HAP-1 (cell line): ENCODE measurements around the gene GNA12.
"Not testable (repeated sequence)": the region's sequence is repeated elsewhere in the genome, so short reads cannot be mapped to it uniquely, and the experiment has no call there.

Source experiments
- DNase-seq, 2 experiments: peaks; one replicate each; pipeline ENCODE4 v3.0.0-alpha.2; 2016 to 2020; ENCODE audit warnings: low spot score in 2 of 2
- H3K27me3 ChIP-seq: fragments of 250-450 bp; sonication (Bioruptor Pico); 2 replicates; pipeline ENCODE4 v1.5.1; 2020; ENCODE audit warnings: low read depth, mild to moderate bottlenecking, moderate library complexity
- H3K36me3 ChIP-seq: fragments of 250-450 bp; sonication (Bioruptor Pico); replicated peaks from 2 replicates; pipeline ENCODE4 v1.5.1; 2020; ENCODE audit warnings: mild to moderate bottlenecking
- H3K4me1 ChIP-seq: fragments of 250-450 bp; sonication (Bioruptor Pico); 2 replicates; pipeline ENCODE4 v1.5.1; 2020; ENCODE audit warnings: mild to moderate bottlenecking
- H3K4me3 ChIP-seq: fragments of 250-450 bp; sonication (Bioruptor Pico); 2 replicates; pipeline ENCODE4 v1.5.1; 2020; ENCODE audit warnings: mild to moderate bottlenecking, moderate library complexity
- H3K9me3 ChIP-seq: fragments of 250-450 bp; sonication (Bioruptor Pico); 2 replicates; pipeline ENCODE4 v1.5.1; 2020; ENCODE audit warnings: mild to moderate bottlenecking, moderate library complexity
- in situ Hi-C: fragments of 300-500 bp; cut with MboI; formaldehyde crosslinking; loops from 3 replicates; pipeline ENCODE4 v1.14.3; 2020; ENCODE audit warnings: low sequenced_read_pairs, inconsistent platforms, mixed read lengths

Gene GNA12

DNA sequence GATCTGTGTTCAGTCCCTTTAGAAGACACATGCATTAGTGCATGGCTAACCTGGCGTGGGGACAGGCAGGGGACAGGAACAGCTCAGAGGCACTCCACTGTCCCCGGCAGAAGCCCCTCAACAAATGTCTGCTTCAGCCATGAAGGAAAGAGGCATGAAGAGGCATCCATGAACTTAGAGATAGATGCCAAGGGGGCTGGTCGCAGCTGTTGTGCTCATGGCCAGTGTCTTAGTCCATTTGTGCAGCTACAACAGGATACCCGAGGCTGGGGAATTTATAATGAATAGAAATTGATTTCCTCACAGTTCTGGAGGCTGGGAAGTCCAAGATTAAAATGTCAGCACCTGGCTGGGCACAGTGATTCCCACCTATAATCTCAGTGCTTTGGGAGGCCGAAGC, 14.5 kb upstream of the GNA12 start:
- Histone ChIP-seq H3K4me1 (no peaks in the 10 kb centered on the region; the same call in 1 of the 2 replicates), H3K4me3 (no peak overlapping the region), H3K9me3 (no peaks in the 10 kb centered on the region), H3K36me3 (no peaks in the 10 kb centered on the region), H3K27me3 (no peaks in the 10 kb centered on the region)
- no peak for DNase-seq
- in situ Hi-C loops: no loop called here

DNA sequence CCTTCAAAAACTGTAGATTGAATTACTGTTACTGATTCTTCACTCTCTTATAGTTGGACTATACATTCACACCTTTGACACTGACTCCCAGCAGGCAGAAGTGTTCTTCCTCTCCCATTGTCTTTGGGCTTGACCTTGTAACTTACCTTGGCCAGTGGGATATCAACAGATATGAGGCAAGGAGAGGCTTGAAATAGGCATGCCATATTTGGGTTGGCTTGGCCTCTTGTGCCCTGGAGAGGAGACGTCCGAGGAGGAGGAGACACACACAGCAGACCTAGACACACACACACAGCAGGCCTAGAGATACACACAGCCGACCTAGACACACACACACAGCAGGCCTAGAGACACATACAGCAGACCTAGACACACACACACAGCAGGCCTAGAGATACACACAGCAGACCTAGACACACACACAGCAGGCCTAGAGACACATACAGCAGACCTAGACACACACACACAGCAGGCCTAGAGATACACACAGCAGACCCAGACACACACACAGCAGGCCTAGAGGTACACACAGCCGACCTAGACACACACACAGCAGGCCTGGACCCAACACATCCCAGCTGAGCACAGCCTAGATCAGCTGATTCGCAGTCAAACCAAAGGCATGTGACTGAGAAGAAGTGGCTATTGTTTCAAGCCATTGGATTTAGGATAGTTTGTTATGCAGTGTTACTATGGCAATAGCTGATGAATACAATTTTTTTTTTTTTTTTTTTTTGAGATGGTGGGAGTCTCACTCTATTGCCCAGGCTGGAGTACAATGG, 12.5 kb upstream of the GNA12 start:
- no peaks in the 10 kb centered on the region for H3K36me3 ChIP-seq
- H3K27me3 ChIP-seq: no peaks in the 10 kb centered on the region
- H3K9me3 ChIP-seq: no peaks in the 10 kb centered on the region
- H3K4me3 ChIP-seq: no peak overlapping the region
- in situ Hi-C loops: no loop called here
- no peak for DNase-seq
- no peaks in the 10 kb centered on the region; the same call in 1 of the 2 replicates for H3K4me1 ChIP-seq

DNA sequence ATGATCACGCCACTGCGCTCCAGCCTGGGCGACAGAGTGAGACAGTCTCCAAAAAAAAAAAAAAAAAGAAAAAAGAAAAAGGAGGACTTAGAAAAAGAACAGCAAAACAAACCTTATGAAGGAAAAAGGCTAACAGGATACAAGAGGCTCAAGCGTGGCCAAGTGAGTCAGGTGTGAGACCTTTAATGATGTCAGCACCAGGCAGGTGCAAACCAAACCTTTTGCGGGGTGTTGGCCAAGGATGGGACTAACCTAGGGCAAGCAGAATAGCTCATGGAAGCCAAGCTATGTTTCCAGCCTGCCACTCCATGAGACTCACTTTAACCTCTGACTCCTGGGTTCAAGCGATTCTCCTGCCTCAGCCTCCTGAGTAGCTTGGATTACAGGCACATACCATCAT, 11.3 kb upstream of the GNA12 start:
- no peak for DNase-seq
- no peaks in the 10 kb centered on the region for H3K4me1 ChIP-seq
- no peak overlapping the region for H3K4me3 ChIP-seq
- in situ Hi-C loops: no loop called here
- H3K36me3 ChIP-seq: no peaks in the 10 kb centered on the region
- H3K9me3 ChIP-seq: no peaks in the 10 kb centered on the region
- no peaks in the 10 kb centered on the region for H3K27me3 ChIP-seq

DNA sequence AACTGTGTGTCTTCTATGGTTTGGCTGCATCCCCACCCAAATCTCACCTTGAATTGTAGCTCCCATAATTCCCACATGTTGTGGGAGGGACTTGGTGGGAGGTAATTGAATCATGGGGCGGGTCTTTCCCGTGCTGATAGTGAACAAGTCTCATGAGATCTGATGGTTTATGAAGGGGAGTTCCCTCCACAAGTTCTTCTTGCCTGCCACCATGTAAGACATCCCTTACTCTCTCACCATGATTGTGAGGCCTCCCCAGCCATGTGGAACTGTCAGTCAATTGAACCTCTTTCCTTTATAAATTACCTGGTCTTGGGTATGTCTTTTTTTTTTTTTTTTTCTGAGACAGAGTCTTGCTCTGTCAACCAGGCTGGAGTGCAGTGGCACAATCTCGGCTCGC, 9.4 kb upstream of the GNA12 start:
- in situ Hi-C loops, H3K9me3 ChIP-seq, H3K4me3 ChIP-seq, DNase-seq, H3K4me1 ChIP-seq, H3K27me3 ChIP-seq, H3K36me3 ChIP-seq: not testable (repeated sequence)

DNA sequence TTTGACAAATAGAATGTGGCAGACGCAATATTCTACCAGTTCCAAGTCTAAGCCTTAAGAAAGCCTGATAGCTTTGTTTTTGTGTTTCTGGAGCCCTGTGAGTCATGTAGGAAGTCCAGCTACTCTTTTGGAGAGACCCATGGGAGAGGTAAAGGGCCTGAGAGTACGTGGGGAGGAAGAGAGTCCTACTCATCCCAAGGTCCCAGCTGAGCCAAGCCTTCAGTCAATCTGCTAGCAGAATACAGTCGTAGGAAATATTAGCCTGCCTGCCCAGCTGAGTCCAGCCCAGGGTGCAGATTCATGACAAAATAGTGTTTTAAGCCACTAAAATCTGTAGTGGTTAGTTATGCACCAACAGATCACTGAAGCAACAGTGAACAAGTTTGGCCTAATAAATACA, 9.0 kb upstream of the GNA12 start:
- in situ Hi-C loops: no loop called here
- Histone ChIP-seq H3K27me3 (no peaks in the 10 kb centered on the region), H3K9me3 (no peaks in the 10 kb centered on the region)

DNA sequence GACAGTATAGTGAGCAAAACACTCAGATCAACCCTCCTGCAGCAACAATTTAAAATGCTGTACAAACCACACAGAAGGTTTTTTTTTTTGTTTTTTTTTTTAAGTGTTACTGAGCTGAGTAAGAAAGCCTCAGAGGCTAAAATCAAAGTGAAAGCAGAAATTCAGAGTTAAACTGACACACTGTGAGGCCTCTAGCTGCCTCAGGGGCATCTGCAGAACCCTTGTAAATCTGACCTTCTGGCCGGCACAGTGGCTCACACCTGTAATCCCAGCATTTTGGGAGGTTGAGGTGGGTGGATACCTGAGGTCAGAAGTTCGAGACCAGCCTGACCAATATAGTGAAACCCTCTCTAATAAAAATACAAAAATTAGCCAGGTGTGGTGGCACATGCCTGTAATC, 7.4 kb upstream of the GNA12 start:
- H3K36me3 ChIP-seq: no peaks in the 10 kb centered on the region
- DNase-seq: no peak
- no peak overlapping the region for H3K4me3 ChIP-seq
- H3K9me3 ChIP-seq: no peaks in the 10 kb centered on the region
- in situ Hi-C loops: no loop called here
- H3K4me1 ChIP-seq: no peaks in the 10 kb centered on the region
- H3K27me3 ChIP-seq: no peaks in the 10 kb centered on the region

More for the DNA sequence above, 9.0 kb upstream of the GNA12 start:
- DNase-seq: no peak
- Histone ChIP-seq H3K36me3 (no peaks in the 10 kb centered on the region), H3K4me1 (no peaks in the 10 kb centered on the region), H3K4me3 (no peak overlapping the region)

DNA sequence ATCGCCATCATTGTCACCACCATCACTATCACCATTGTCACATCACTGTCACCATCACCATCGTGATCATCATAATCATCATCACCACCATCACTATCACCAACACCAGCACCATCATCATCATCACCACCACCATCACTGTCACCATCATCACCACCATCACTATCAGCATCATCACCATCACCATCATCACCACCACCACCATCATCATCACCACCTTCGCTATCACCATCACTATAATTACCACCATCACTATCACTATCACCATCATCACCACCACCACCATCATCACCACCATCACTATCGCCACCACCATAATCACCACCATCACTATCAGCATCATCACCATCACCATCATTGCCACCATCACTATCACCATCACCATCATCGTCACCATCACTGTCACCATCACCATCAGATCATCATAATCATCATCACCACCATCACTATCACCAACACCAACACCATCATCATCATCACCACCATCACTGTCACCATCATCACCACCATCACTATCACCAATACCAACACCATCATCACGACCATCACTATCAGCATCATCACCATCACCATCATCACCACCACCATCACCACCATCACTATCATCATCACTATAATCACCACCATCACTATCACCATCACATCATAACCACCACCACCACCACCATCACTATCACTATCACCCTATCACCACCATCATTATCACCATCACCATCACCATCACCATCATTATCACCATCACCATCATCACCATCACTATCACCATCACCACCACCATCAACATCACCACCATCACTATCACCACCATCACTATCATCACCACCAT, 6.0 kb upstream of the GNA12 start:
- DNase-seq: no peak
- H3K27me3 ChIP-seq: no peaks in the 10 kb centered on the region
- H3K36me3 ChIP-seq: no peaks in the 10 kb centered on the region
- no peaks in the 10 kb centered on the region for H3K4me1 ChIP-seq
- in situ Hi-C loops: no loop called here
- no peaks in the 10 kb centered on the region for H3K9me3 ChIP-seq
- no peak overlapping the region for H3K4me3 ChIP-seq

DNA sequence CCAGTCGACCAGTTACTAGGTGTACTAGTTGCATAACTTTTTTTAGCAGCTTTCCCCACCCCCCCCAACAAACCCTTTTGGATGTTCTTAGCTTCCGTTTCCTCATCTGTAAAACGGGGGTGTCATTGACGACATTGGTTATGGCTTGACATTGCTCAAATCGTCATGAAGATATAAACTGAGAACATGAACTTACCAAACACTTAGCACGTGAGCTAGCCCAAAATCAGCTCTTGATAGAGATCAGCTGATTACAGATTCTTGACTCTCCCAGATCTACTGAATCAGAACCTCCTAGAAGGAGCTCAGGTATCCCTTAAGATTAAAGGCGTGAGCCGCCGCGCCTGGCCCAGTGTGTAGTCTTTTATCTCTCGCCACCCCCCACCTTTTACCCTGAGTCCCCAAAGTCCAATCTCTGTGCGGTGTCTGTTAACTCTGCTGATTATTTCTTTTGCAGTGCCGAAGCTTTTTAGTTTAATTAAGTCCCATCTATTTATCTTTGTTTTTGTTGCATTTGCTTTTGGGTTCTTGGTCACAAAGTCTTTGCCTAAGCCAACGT, 1.0 kb upstream of the GNA12 start:
- 0 out of 2 replicates have a peak, but pooled peaks cover 2% of the 10 kb centered on the region for H3K36me3 ChIP-seq
- peaks cover 10% of the 10 kb centered on the region for H3K4me1 ChIP-seq
- no peaks in the 10 kb centered on the region for H3K27me3 ChIP-seq
- no peak for DNase-seq
- in situ Hi-C loops: no loop called here
- no peaks in the 10 kb centered on the region for H3K9me3 ChIP-seq
- peak overlapping the region; percentile 25 for H3K4me3 ChIP-seq

DNA sequence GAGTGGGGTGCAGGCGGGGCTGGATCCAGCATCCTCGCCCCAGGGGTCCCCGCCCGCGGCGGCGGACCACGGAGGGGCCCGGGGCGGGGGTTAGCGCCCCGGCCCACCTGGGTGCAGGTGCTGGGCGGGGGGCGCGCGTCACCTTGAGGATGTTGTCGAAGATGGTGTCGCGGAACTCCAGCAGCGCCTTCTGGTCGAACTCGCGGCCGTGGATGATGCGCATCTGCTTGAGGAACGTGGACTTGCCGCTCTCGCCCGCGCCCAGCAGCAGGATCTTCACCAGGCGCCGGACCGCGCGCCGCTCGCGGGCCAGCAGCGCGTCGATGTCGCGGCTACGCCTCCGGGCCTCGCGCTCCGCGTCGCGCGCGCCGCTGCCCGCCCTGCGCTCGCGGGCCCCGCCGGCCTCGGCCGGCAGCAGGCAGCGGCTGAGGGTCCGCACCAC, 376 bp downstream of the GNA12 start:
- H3K27me3 ChIP-seq: no peaks in the 10 kb centered on the region
- in situ Hi-C loops: no loop called here
- H3K9me3 ChIP-seq: no peaks in the 10 kb centered on the region
- 0 out of 2 replicates have a peak, but pooled peaks cover 2% of the 10 kb centered on the region for H3K36me3 ChIP-seq
- H3K4me3 ChIP-seq: peak overlapping the region; percentile 49
- peaks cover 10% of the 10 kb centered on the region for H3K4me1 ChIP-seq
- peak in 1 of 2 experiments; percentile 27 for DNase-seq

DNA sequence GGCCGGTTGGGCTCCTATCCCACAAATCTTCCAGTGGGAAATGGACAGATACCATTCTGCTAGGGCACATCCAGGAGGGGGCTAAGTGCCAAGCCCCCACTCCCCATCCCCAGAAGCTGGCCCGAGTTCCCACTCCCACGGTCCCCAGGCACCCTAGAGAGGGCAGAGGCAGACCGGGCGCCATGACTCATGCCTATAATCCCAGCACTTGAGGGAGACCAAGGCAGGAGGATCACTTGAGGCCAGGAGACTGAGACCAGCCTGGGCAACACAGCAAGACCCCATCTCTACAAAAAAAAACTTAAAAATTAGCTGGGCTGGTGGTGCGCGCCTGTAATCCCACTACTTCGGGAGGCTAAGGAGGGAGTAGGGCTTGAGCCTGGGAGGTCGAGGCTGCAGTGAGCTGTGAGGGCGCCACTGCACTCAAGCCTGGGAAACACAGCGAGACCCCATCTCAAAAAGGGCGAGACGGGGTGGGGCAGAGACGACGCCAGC, 870 bp downstream of the GNA12 start:
- H3K4me1 ChIP-seq: peaks cover 10% of the 10 kb centered on the region
- peak overlapping the region; percentile 49 for H3K4me3 ChIP-seq
- 0 out of 2 replicates have a peak, but pooled peaks cover 2% of the 10 kb centered on the region for H3K36me3 ChIP-seq
- no peaks in the 10 kb centered on the region for H3K9me3 ChIP-seq
- H3K27me3 ChIP-seq: no peaks in the 10 kb centered on the region
- DNase-seq: no peak
- in situ Hi-C loops: no loop called here

DNA sequence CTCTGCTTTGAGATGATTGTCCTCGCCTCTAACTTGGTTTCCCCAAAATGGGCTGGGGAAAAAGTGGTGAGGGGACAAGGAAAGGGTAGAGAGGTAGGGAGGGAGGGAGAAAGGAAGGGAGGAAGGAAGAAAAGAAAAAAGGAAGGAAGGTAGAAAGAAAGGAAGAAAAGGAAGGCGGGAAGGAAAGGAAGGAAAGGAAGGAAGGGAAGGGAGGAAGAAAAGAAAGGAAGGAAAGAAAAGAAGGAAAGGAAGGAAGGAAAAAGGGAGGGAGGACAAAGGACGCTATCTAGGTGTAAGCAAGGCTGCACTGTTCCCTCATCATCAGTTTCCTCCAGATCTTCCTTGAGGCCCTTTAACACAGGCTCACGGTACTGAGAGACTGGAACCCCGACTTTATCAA, 2.2 kb downstream of the GNA12 start:
- H3K27me3 ChIP-seq: no peaks in the 10 kb centered on the region
- H3K4me3 ChIP-seq: no peak overlapping the region
- DNase-seq: no peak
- in situ Hi-C loops: no loop called here
- H3K9me3 ChIP-seq: no peaks in the 10 kb centered on the region
- H3K4me1 ChIP-seq: peaks cover 10% of the 10 kb centered on the region
- 0 out of 2 replicates have a peak, but pooled peaks cover 2% of the 10 kb centered on the region for H3K36me3 ChIP-seq

DNA sequence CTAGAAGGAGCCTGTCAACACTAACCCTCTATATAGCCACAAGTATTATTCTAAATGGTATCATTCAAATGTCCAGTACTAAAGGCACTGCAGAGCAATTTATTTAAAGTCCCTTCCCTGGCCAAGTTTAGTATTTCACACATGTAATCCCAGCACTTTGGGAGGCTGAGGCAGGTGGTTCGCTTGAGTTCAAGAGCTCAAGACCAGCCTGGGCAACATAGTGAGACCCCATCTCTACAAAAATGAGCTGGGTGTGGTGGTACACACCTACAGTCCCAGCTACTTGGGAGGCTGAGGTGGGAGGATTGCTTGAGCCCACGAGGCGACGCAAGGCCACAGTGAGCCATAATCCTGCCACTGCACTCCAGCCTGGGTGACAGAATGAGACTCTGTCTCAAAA, 3.6 kb downstream of the GNA12 start:
- H3K9me3 ChIP-seq: no peaks in the 10 kb centered on the region
- H3K4me1 ChIP-seq: peaks cover 10% of the 10 kb centered on the region
- no peak overlapping the region for H3K4me3 ChIP-seq
- in situ Hi-C loops: no loop called here
- H3K36me3 ChIP-seq: 0 out of 2 replicates have a peak, but pooled peaks cover 2% of the 10 kb centered on the region
- H3K27me3 ChIP-seq: no peaks in the 10 kb centered on the region
- DNase-seq: no peak

DNA sequence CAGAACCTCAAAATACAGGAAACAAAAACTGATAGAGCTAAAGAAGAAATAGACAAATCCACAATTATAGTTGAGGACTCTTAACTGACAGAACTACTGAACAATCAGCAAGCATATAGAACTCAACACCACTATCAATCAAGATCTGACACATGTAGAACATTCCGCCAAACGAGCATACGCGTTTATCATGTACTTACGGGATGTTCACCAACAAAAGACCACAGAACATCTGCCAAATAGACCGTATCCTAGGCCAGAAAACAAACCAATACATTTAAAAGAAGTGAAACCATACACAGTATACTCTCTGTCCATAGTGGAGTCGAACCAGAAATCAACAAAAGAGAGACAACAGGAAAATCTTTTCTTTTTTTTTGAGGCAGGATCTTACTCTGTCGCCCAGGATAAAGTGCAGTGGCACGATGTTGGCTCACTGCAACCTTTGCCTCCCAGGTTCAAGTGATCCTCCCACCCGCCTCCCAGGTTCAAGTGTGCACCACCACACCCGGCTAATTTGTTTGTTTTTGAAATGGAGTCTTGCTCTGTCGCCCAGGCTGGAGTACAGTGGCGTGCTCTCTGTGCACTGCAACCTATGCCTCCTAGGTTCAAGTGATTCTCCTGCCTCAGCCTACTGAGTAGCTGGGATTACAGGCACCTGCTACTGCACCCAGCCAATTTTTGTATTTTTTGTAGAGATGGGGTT, 5.1 kb downstream of the GNA12 start:
- DNase-seq: no peak
- H3K27me3 ChIP-seq: no peaks in the 10 kb centered on the region
- peaks cover 2% of the 10 kb centered on the region; the same call in 1 of the 2 replicates for H3K36me3 ChIP-seq
- in situ Hi-C loops: no loop called here
- peaks cover 10% of the 10 kb centered on the region for H3K4me1 ChIP-seq
- no peak overlapping the region for H3K4me3 ChIP-seq
- no peaks in the 10 kb centered on the region for H3K9me3 ChIP-seq
